Measurements from ENCODE around the gene GPT2.

The GPT2 gene

GRCh38 chr16:46899443-46900143 is 15.4 kb downstream of the GPT2 start:
- no peak for DNase-seq

GRCh38 chr16:46900455-46901235 is 16.5 kb downstream of the GPT2 start:
- DNase-seq: no peak

- no peak for DNase-seq
Measured at GRCh38 chr16:46901709-46902108, 17.5 kb downstream of the GPT2 start.

- DNase-seq: no peak
Measured at GRCh38 chr16:46903255-46903905, 19.2 kb downstream of the GPT2 start.

- no peak for DNase-seq
Measured at GRCh38 chr16:46904471-46904870, 20.3 kb downstream of the GPT2 start.

GRCh38 chr16:46906360-46907060 is 22.3 kb downstream of the GPT2 start:
- no peak for DNase-seq

GRCh38 chr16:46907061-46907774 is 23.1 kb downstream of the GPT2 start:
- no peak for DNase-seq

GRCh38 chr16:46908540-46909372 is 24.6 kb downstream of the GPT2 start:
- DNase-seq: peak; percentile 85

- DNase-seq: no peak
Measured at GRCh38 chr16:46911038-46911437, 26.9 kb downstream of the GPT2 start.

GRCh38 chr16:46911650-46912049 is 27.5 kb downstream of the GPT2 start:
- DNase-seq: no peak

GRCh38 chr16:46914556-46915201 is 30.5 kb downstream of the GPT2 start:
- DNase-seq: peak; percentile 9

- no peak for DNase-seq
Measured at GRCh38 chr16:46915483-46916025, 31.4 kb downstream of the GPT2 start.

GRCh38 chr16:46916980-46917379 is 32.8 kb downstream of the GPT2 start:
- DNase-seq: peak; percentile 52

GRCh38 chr16:46918400-46918799 is 34.2 kb downstream of the GPT2 start:
- DNase-seq: no peak

- DNase-seq: peak; percentile 57
Measured at GRCh38 chr16:46918905-46919792, 35.0 kb downstream of the GPT2 start.

GRCh38 chr16:46920402-46921068 is 36.4 kb downstream of the GPT2 start:
- no peak for DNase-seq

- DNase-seq: no peak
Measured at GRCh38 chr16:46922239-46922638, 38.1 kb downstream of the GPT2 start.

- DNase-seq: no peak
Measured at GRCh38 chr16:46923513-46924295, 39.5 kb downstream of the GPT2 start.
